Measurements from ENCODE around the gene MNT. TPM values are rescaled to one million over a fixed set of nuclear protein-coding genes. Genes with fewer than 3 reads are reported as not detected.

The MNT gene
- total and polyA plus RNA-seq, 9 of the 15 experiments (the other 6 are each of a cell fraction or from before 2014, with no cell fraction given): 0.18 to 23.8 (median 5.3) TPM

- TF ChIP-seq ZMIZ1 (IDR thresholded peaks at IDR 0.05; ENCODE audit: low read depth in 2 of 2, low read length in 2 of 2) (no peak), KLF1 (tag; IDR thresholded peaks at IDR 0.05) (no peak), NKRF (IDR thresholded peaks at IDR 0.05; ENCODE audit: borderline replicate concordance) (no peak)
Measured at GRCh38 chr17:2450016-2450650, 49.3 kb upstream of the MNT start (continued).

- in situ Hi-C loops (cut with MboI) (no loop called here), intact Hi-C loops (cut with micrococcal nuclease) (no loop called here)
- no peak overlapping the region for H3K4me3 ChIP-seq
- no peak overlapping the region for H2AFZ ChIP-seq (ENCODE audit: low read depth, low read length)
- no TSS peak for BruUV-seq (replicated peaks)
- ATAC-seq: no peak
- H3K27me3 ChIP-seq (ENCODE audit: control insufficient read depth in 2 of 2, insufficient read depth in 2 of 2, low read length in 2 of 2): no peaks in the 10 kb centered on the region
- DNase-seq (ENCODE audit: extremely low read depth in 1 of 4, low spot score in 3 of 4): no peak
- no peaks in the 10 kb centered on the region for H3K9me3 ChIP-seq (replicated peaks; ENCODE audit: control insufficient read depth, insufficient read depth, low read depth, low read length)
- no peaks in the 10 kb centered on the region for H3K9me1 ChIP-seq (ENCODE audit: control insufficient read depth, insufficient read depth, low read length)
- H3K79me2 ChIP-seq (ENCODE audit: control insufficient read depth, insufficient read depth, low read length): no peaks in the 10 kb centered on the region
- no peaks in the 10 kb centered on the region for H4K20me1 ChIP-seq (replicated peaks; ENCODE audit: control insufficient read depth, insufficient read depth, low read length)
- ChIA-PET POLR2A (no interaction called here), CTCF (ENCODE audit: low intra/inter-chr PET ratio) (no interaction called here)
- H3K27ac ChIP-seq (ENCODE audit: extremely low read depth, low read depth, low read length): no peak overlapping the region
- no peaks in the 10 kb centered on the region for H3K4me1 ChIP-seq (replicated peaks in 1 of 2; ENCODE audit: control insufficient read depth in 2 of 2, insufficient read depth in 2 of 2, low read length in 2 of 2)
- H3K36me3 ChIP-seq (ENCODE audit: control insufficient read depth, insufficient read depth, low read length): peaks cover 8% of the 10 kb centered on the region; the same call in 2 of the 3 replicates
- H3K9ac ChIP-seq (ENCODE audit: insufficient read depth in 1 of 2, low read depth in 2 of 2, low read length in 2 of 2): no peak overlapping the region
- H3K4me2 ChIP-seq (ENCODE audit: insufficient read depth, low read length): no peak overlapping the region
- no peak for FAIRE-seq
- WGBS (ENCODE audit: insufficient coverage, low coverage, missing lambda C conversion rate): 84% methylated on average over 2 of the region's 2 CpGs
- TF ChIP-seq ASH1L (IDR thresholded peaks at IDR 0.05; ENCODE audit: borderline replicate concordance, low read depth, partially characterized antibody): no peak
- no peak for TF ChIP-seq THRAP3 (IDR thresholded peaks at IDR 0.05; ENCODE audit: borderline replicate concordance)
- TF ChIP-seq PTBP1 (IDR thresholded peaks at IDR 0.05; ENCODE audit: low read depth, low read length): no peak
- TF ChIP-seq, protein P1, sequence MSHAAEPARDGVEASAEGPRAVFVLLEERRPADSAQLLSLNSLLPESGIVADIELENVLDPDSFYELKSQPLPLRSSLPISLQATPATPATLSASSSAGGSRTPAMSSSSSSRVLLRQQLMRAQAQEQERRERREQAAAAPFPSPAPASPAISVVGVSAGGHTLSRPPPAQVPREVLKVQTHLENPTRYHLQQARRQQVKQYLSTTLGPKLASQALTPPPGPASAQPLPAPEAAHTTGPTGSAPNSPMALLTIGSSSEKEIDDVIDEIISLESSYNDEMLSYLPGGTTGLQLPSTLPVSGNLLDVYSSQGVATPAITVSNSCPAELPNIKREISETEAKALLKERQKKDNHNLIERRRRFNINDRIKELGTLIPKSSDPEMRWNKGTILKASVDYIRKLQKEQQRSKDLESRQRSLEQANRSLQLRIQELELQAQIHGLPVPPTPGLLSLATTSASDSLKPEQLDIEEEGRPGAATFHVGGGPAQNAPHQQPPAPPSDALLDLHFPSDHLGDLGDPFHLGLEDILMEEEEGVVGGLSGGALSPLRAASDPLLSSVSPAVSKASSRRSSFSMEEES (CRISPR knock-in tag; IDR thresholded peaks at IDR 0.05): no peak
- no peak for TF ChIP-seq BCOR (IDR thresholded peaks at IDR 0.05)
- TF ChIP-seq, protein P2, sequence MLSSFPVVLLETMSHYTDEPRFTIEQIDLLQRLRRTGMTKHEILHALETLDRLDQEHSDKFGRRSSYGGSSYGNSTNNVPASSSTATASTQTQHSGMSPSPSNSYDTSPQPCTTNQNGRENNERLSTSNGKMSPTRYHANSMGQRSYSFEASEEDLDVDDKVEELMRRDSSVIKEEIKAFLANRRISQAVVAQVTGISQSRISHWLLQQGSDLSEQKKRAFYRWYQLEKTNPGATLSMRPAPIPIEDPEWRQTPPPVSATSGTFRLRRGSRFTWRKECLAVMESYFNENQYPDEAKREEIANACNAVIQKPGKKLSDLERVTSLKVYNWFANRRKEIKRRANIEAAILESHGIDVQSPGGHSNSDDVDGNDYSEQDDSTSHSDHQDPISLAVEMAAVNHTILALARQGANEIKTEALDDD (IDR thresholded peaks at IDR 0.05): no peak
Measured at GRCh38 chr17:2449486-2449885, 48.6 kb upstream of the MNT start.

All from K562 (cell line).